ENCODE data around the gene MINAR2.

MINAR2 gene

GRCh38 chr5:129766798-129767197 lies 18.9 kb downstream of the MINAR2 start:
- intact Hi-C loops (cut with DNase I; ENCODE audit: low total_unique reads) = loop anchor here (5.0 kb wide), 1 partner anchor 859 kb away; no protein-coding TSS in a partner anchor
- TF ChIP-seq, protein P1, sequence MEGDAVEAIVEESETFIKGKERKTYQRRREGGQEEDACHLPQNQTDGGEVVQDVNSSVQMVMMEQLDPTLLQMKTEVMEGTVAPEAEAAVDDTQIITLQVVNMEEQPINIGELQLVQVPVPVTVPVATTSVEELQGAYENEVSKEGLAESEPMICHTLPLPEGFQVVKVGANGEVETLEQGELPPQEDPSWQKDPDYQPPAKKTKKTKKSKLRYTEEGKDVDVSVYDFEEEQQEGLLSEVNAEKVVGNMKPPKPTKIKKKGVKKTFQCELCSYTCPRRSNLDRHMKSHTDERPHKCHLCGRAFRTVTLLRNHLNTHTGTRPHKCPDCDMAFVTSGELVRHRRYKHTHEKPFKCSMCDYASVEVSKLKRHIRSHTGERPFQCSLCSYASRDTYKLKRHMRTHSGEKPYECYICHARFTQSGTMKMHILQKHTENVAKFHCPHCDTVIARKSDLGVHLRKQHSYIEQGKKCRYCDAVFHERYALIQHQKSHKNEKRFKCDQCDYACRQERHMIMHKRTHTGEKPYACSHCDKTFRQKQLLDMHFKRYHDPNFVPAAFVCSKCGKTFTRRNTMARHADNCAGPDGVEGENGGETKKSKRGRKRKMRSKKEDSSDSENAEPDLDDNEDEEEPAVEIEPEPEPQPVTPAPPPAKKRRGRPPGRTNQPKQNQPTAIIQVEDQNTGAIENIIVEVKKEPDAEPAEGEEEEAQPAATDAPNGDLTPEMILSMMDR (IDR thresholded peaks at IDR 0.05) = no peak
- no peak overlapping the region for H3K4me3 ChIP-seq
- no peaks in the 10 kb centered on the region for H3K36me3 ChIP-seq
- H3K9me3 ChIP-seq = no peaks in the 10 kb centered on the region
- no peak overlapping the region for H3K27ac ChIP-seq
- H3K27me3 ChIP-seq = no peaks in the 10 kb centered on the region
- DNase-seq = no peak
- peaks cover 0 to 4% (median 0%) of the 10 kb centered on the region in 4 donors for H3K4me1 ChIP-seq

- intact Hi-C loops (cut with DNase I; ENCODE audit: low total_unique reads) = loop anchor here (5.0 kb wide), 1 partner anchor 861 kb away; no protein-coding TSS in a partner anchor
- TF ChIP-seq, protein P1 (IDR thresholded peaks at IDR 0.05) = peak; percentile 87 to 97
These were observed 20.1 kb downstream of the MINAR2 start for GRCh38 chr5:129767927-129768380.

DNA sequence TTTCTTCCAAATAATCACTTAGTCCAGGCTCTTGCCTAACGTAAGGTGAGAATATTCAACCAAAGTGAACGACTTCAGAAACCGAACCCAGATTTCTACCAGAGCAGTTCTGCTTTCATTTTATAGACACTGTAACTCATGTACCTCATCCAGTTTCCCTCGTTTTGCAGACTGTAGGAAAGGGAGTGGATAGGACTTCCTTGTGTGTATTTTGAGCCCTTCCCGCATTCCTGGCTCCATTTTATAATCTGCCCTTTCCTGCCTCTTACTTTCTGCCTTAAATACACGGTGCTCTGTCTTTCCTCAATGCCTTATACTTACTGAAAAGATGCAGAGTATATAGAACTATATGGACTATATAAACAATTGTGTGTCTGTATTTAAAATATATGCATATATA lies 20.8 kb downstream of the MINAR2 start:
- TF ChIP-seq, protein P1 (IDR thresholded peaks at IDR 0.05) = no peak
- Histone ChIP-seq H3K36me3 (no peaks in the 10 kb centered on the region), H3K4me3 (no peak overlapping the region), H3K27me3 (no peaks in the 10 kb centered on the region), H3K9me3 (no peaks in the 10 kb centered on the region), H3K27ac (no peak overlapping the region), H3K4me1 (peaks cover 0 to 4% (median 0%) of the 10 kb centered on the region in 4 donors)
- intact Hi-C loops (cut with DNase I; ENCODE audit: low total_unique reads) = loop anchor here (5.0 kb wide), 1 partner anchor 861 kb away; no protein-coding TSS in a partner anchor
- DNase-seq = no peak

More at GRCh38 chr5:129767927-129768380, 20.1 kb downstream of the MINAR2 start:
- Histone ChIP-seq H3K27me3 (no peaks in the 10 kb centered on the region), H3K27ac (no peak overlapping the region), H3K36me3 (no peaks in the 10 kb centered on the region), H3K9me3 (no peaks in the 10 kb centered on the region), H3K4me3 (no peak overlapping the region), H3K4me1 (peaks cover 0 to 4% (median 0%) of the 10 kb centered on the region in 4 donors)
- peak; percentile 55 to 65 for DNase-seq

DNA sequence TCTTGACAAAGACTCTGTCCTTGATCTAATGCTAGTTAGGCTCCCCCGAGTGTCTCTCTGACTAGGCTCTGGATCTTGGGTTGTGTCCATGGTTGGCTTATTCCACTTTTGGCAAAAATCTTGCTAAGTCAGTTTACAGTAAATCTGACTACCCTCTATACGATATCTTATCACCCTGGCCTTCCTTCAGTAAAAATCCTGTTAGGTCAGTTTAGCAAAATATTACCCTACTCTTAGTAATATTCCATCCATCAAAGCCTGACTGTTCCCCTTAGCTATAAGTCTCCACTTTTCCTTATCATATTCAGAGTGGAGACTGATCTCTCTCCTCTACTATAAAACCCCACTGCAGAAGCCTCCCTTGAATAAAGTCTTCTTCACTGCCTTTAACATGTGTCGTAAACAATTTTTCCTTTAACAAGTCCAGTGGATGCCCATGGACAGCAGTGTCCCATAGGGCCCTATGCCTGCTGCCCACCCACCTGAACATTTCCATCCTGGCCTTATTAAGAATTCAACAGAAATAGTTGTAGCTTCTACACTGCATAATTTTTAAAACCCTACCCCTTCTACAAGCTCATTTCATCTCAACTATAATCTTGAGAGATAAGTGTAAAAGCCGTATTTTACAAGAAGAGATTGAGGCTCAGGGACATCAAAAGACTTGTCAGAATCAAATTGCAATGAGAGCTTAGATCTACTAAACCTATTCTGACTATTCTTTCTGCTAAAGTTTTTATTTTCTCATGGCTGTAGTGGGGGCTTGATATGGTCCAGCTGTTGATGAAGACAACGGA lies 22.3 kb downstream of the MINAR2 start:
- Histone ChIP-seq H3K27me3 (no peaks in the 10 kb centered on the region), H3K36me3 (no peaks in the 10 kb centered on the region), H3K4me3 (no peak overlapping the region), H3K4me1 (peaks cover 0 to 4% (median 0%) of the 10 kb centered on the region in 4 donors), H3K27ac (no peak overlapping the region), H3K9me3 (no peaks in the 10 kb centered on the region)
- intact Hi-C loops (cut with DNase I; ENCODE audit: low total_unique reads) = no loop called here
- TF ChIP-seq, protein P1 (IDR thresholded peaks at IDR 0.05) = no peak
- DNase-seq = no peak

DNA sequence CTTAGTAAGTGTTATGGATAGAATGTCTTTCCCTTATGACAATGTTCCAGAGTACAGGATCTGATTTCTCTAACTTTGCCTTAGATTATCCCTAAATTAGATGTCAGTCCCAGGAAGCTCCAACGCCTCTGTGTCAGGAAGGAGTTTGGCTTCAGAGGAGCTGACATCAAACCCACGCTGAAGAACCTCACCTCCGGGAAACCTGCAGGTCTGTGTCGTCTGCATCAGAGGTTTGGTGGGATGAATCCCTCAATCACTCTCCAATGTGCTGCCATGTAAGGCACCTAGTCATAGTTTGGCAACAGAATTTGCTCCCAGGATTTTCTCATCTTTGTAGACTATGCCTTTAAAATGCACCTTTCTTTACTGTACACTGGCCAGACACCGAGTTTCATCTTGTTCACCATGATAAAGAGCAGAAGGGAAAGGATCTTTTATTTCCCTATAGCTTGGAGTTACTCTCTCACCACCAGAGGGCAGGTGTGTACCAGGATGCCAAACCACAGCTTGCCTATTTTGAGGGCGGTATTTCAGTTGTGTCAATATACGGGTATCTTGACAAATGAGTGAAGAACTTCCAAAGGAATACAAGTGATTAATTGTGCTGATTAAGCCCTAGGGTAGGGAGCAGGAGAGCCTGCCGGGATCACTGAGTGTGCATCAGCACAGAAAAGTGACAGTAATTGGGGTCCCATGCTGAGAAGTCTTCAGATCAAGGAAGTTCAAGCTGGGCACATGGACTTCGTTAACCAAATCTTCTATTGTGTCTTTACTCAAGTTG lies 23.4 kb downstream of the MINAR2 start:
- no peak overlapping the region for H3K27ac ChIP-seq
- H3K4me1 ChIP-seq = peaks cover 0 to 4% (median 0%) of the 10 kb centered on the region in 4 donors
- H3K4me3 ChIP-seq = no peak overlapping the region
- DNase-seq = peak; percentile 31 to 62
- intact Hi-C loops (cut with DNase I; ENCODE audit: low total_unique reads) = no loop called here
- TF ChIP-seq, protein P1 (IDR thresholded peaks at IDR 0.05) = peak; percentile 41 to 62
- no peaks in the 10 kb centered on the region for H3K27me3 ChIP-seq
- no peaks in the 10 kb centered on the region for H3K9me3 ChIP-seq
- H3K36me3 ChIP-seq = no peaks in the 10 kb centered on the region
